Naive thymus-derived CD4-positive, alpha-beta T cell (primary cell): ENCODE results near the gene CFP. TPM values are rescaled to one million over a fixed set of nuclear protein-coding genes. Genes with fewer than 3 reads are reported as not detected.
A peak's percentile ranks its signal among the peaks of the same experiment; 100 is the strongest.

Experiments
- ATAC-seq: fragments of 150-1000 bp; cut with Tn5 transposase; 2 replicates; pipeline ENCODE4 v1.10.0; 2021; ENCODE audit warnings: mild to moderate bottlenecking, moderate library complexity
- CTCF ChIA-PET: fragments of 350-600 bp; sonication (Branson Sonifier 250); formaldehyde crosslinking; loops from one replicate; lab custom pipeline; 2021; ENCODE audit warnings: antibody characterized with exemption; lab: Charles Lee
- POLR2A ChIA-PET: fragments of 350-600 bp; sonication (Branson Sonifier 250); formaldehyde crosslinking; loops from one replicate; lab custom pipeline; 2021; ENCODE audit warnings: antibody characterized with exemption, inconsistent platforms; lab: Charles Lee
- DNase-seq, 9 donors: peaks; one replicate each; pipeline versions ENCODE4 v3.0.0 to v3.0.0-alpha.2; 2020 to 2022; ENCODE audit warnings: mixed read lengths in 1 of 9
- H3K27ac ChIP-seq: one replicate; pipeline ENCODE4 v1.7.0; 2013; ENCODE audit warnings: mild to moderate bottlenecking, low read depth, low read length, moderate library complexity
- H3K27me3 ChIP-seq, 2 donors: one replicate each; pipeline ENCODE4 v1.7.0; 2013; ENCODE audit warnings: low read length in 2 of 2, mild to moderate bottlenecking in 2 of 2, moderate library complexity in 2 of 2; ENCODE audit not compliant: control insufficient read depth in 2 of 2, insufficient read depth in 2 of 2
- H3K36me3 ChIP-seq, 3 experiments: 1 replicate in 2 of 3; 2 replicates in 1 of 3; pipeline ENCODE4 v1.7.0; 2013; ENCODE audit warnings: low read length in 3 of 3, mild to moderate bottlenecking in 3 of 3, moderate library complexity in 1 of 3; ENCODE audit not compliant: insufficient read depth in 3 of 3, control insufficient read depth in 2 of 3
- H3K4me1 ChIP-seq, 2 donors: one replicate each; pipeline ENCODE4 v1.7.0; 2013; ENCODE audit warnings: low read length in 2 of 2, mild to moderate bottlenecking in 2 of 2, moderate library complexity in 1 of 2; ENCODE audit not compliant: control insufficient read depth in 2 of 2, insufficient read depth in 2 of 2
- H3K4me3 ChIP-seq: 2 replicates; pipeline ENCODE4 v1.7.0; 2013; ENCODE audit warnings: mild to moderate bottlenecking, low read length
- H3K9me3 ChIP-seq, 3 experiments: 1 replicate in 2 of 3; 2 replicates in 1 of 3; pipeline ENCODE4 v1.7.0; 2013; ENCODE audit warnings: low read length in 3 of 3; ENCODE audit not compliant: control insufficient read depth in 2 of 3
- H3K27ac Mint-ChIP-seq, 9 donors: one replicate each; pipeline ENCODE4 v1.8.0; 2020 to 2022; ENCODE audit warnings: mixed read lengths in 9 of 9, mild to moderate bottlenecking in 8 of 9, moderate library complexity in 5 of 9, inconsistent platforms in 2 of 9
- H3K27me3 Mint-ChIP-seq, 5 donors: one replicate each; pipeline ENCODE4 v1.8.0; 2021 to 2022; ENCODE audit warnings: mixed read lengths in 5 of 5, mild to moderate bottlenecking in 1 of 5
- H3K36me3 Mint-ChIP-seq, 5 donors: one replicate each; pipeline ENCODE4 v1.8.0; 2020 to 2022; ENCODE audit warnings: mixed read lengths in 5 of 5, mild to moderate bottlenecking in 3 of 5, inconsistent platforms in 1 of 5
- H3K4me1 Mint-ChIP-seq, 7 donors: one replicate each; pipeline ENCODE4 v1.8.0; 2020 to 2022; ENCODE audit warnings: mixed read lengths in 7 of 7, mild to moderate bottlenecking in 3 of 7, inconsistent platforms in 1 of 7
- H3K4me3 Mint-ChIP-seq, 10 donors: one replicate each; pipeline ENCODE4 v1.8.0; 2020 to 2022; ENCODE audit warnings: mild to moderate bottlenecking in 10 of 10, mixed read lengths in 10 of 10, moderate library complexity in 6 of 10, inconsistent platforms in 2 of 10
- H3K9me3 Mint-ChIP-seq, 11 donors: one replicate each; pipeline ENCODE4 v1.8.0; 2020 to 2022; ENCODE audit warnings: mixed read lengths in 11 of 11, mild to moderate bottlenecking in 4 of 11, inconsistent platforms in 1 of 11, moderate library complexity in 1 of 11
- intact Hi-C, 2 donors: fragments of 100-400 bp; cut with micrococcal nuclease; formaldehyde crosslinking; loops; one replicate each; pipeline ENCODE4 v1.15.1; 2023
- polyA plus RNA-seq, 2 donors: library from polyadenylated mRNA; unstranded; fragments of 300-500 nt; fragmentation: Illumina TruSeq; gene quantifications; one replicate each; pipeline ENCODE4 v1.2.3, GENCODE V29; 2021
- total RNA-seq, 6 experiments: library from RNA in 5 of 6; stranded (reverse) in 5 of 6; gene quantifications; 1 replicate in 5 of 6; 2 replicates in 1 of 6; pipeline ENCODE4 v1.2.3 and lab custom pipeline; 2021 to 2026

Gene CFP
- total and polyA plus RNA-seq, 7 experiments from 2014 or later = 19.4 to 164 (median 32.9) TPM

DNA sequence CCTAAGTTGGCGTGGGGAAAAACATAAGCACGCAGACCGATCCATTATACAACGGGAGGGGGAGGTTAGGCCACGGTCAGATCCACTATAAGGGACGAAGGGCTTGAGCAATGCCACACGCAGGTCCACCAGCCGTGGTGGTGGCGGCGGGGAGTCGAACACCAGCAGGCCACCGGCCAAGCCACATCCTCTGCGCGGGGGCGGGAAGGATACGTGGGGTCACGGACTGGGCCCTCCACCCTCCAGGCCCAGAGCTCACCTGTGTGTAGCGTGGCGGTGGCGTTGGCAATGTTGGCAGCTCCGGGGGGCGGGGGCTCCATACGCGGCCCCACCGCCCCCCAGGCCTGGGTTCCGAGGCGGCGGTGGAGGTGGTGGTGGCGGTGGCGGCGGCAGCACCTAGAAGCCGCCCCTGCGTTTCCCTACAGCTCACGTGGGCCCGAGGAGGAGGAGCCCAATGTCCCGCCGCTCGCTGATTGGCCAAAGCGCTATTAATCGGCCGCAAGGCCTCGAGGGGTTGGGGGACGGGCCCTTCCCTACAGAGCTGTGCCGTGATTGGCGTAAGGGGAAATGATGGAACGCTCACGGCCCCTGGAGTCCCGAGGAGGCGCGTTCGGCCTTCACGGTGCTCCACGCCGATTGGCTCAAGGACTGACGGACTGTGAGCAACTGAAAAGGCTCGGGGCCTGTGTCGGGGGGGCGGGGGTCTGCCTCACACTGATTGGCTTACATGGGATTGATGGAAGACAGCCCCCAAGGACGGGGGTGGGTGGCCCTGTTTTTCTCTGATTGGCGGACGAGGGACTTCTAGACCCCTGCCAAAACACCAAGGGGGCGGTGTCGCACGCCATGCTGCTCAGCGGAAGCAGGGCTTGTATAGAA is 20.7 kb upstream of the CFP start, which contains the start of gene ELK1:
ELK1 (minus strand) TSS at position 400 of the 879 bp plus-strand sequence. CDS start 9,122 bp downstream, outside the sequence.
- CTCF ChIA-PET = no interaction called here

DNA sequence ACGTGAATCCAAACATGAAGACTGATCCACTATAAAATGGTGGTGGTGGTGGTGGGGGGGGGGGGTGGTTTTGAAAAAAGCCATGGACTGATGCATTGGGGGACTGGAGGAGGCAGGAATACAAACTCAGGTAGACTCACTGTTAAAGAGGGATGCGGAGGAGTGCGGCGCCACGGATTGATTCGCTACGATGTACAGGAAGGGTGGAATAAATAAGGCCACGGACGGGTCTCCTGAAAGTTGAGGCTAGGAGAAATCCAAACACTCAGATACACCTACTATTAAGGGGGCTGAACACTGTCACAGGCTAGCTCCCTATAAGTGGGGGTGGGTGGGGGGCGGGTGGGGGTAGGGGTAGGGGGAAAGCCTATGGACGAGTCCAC is 20.0 kb upstream of the CFP start:
- no peaks in the 10 kb centered on the region for H3K9me3 ChIP-seq
- H3K4me3 ChIP-seq = peak overlapping the region; percentile 43
- H3K27ac ChIP-seq = peak overlapping the region; percentile 85
- H3K27me3 ChIP-seq = no peaks in the 10 kb centered on the region
- POLR2A ChIA-PET = interaction anchor here (0.7 to 1.7 kb wide), 5 partner anchors 9 to 94 kb away, joined by 3 to 11 read pairs (median 4); no protein-coding TSS in a partner anchor
- H3K27me3 Mint-ChIP-seq = no peaks in the 10 kb centered on the region
- ATAC-seq (no peak), DNase-seq (no peak)
- peaks cover 0 to 8% (median under 1%) of the 10 kb centered on the region in 3 experiments for H3K36me3 ChIP-seq
- peak overlapping the region; percentile 57 to 95 (median 86) for H3K27ac Mint-ChIP-seq
- peaks cover 12 to 16% of the 10 kb centered on the region in 2 donors for H3K4me1 ChIP-seq
- H3K4me1 Mint-ChIP-seq = peaks cover 37 to 56% (median 54%) of the 10 kb centered on the region in 7 donors
- no peaks in the 10 kb centered on the region for H3K9me3 Mint-ChIP-seq
- intact Hi-C loops = loop anchor here (1.0 to 10.0 kb wide), 19 partner anchors 9 to 1615 kb away; partner anchors contain the start of genes ARAF (in 2 of the 2), ZNF41 (in 2 of the 2), CDK16 (in 1 of the 2) and CFP (in 1 of the 2)
- H3K36me3 Mint-ChIP-seq = peaks cover 0 to 41% (median 4%) of the 10 kb centered on the region in 5 donors
- CTCF ChIA-PET = no interaction called here
- peak overlapping the region; percentile 87 to 96 (median 90) for H3K4me3 Mint-ChIP-seq

More for the DNA sequence above, 20.7 kb upstream of the CFP start, which contains the start of gene ELK1:
- Histone ChIP-seq H3K36me3 (peaks cover 0 to 11% (median 7%) of the 10 kb centered on the region in 3 experiments), H3K4me3 (peak within 1 kb of the TSS; percentile 70), H3K4me1 (peaks cover 12 to 16% of the 10 kb centered on the region in 2 donors), H3K9me3 (no peaks in the 10 kb centered on the region), H3K27ac (peak within 1 kb of the TSS; percentile 85), H3K27me3 (no peaks in the 10 kb centered on the region)
- peak; percentile 95 for ATAC-seq
- no peaks in the 10 kb centered on the region for H3K9me3 Mint-ChIP-seq
- DNase-seq = peak; percentile 67 to 92 (median 88)
- H3K4me3 Mint-ChIP-seq = peak within 1 kb of the TSS; percentile 87 to 96 (median 90)
- intact Hi-C loops = loop anchor here (1.0 to 10.0 kb wide), 19 partner anchors 8 to 1614 kb away; partner anchors contain the start of genes ARAF (in 2 of the 2), ZNF41 (in 2 of the 2), CDK16 (in 1 of the 2) and CFP (in 1 of the 2)
- POLR2A ChIA-PET = interaction anchor here (0.6 to 1.7 kb wide), 10 partner anchors 9 to 1061 kb away, joined by 3 to 11 read pairs (median 5); partner anchors contain the start of genes CFP, RBM10 and UXT
- H3K27ac Mint-ChIP-seq = peak within 1 kb of the TSS; percentile 89 to 97 (median 95)
- no peaks in the 10 kb centered on the region for H3K27me3 Mint-ChIP-seq
- H3K4me1 Mint-ChIP-seq = peaks cover 35 to 52% (median 48%) of the 10 kb centered on the region in 7 donors
- H3K36me3 Mint-ChIP-seq = peaks cover 0 to 40% (median 4%) of the 10 kb centered on the region in 5 donors

DNA sequence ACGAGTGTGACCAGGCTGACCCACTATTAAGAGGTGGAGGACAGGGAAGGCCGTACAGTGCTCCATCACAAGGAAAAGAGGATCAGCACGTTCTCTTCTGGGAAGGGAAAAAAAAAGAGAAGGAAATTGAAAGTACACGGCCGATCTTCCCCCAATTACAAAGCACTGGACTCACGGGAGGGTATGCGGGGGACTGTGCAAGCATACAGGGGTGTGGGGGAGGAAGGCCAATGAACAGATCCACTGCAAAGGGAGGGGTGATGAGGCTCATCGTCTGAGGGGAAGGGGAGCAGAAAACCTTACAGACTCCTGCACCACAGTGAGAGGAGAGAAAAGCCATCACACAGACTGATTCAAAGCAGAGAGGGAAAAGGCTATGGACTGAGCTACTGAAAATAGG is 19.5 kb upstream of the CFP start:
- Mint-ChIP-seq H3K4me3 (peak overlapping the region; percentile 87 to 96 (median 90)), H3K4me1 (peaks cover 42 to 60% (median 59%) of the 10 kb centered on the region in 7 donors), H3K27me3 (no peaks in the 10 kb centered on the region), H3K27ac (peak overlapping the region; percentile 11 to 95 (median 86)), H3K9me3 (no peaks in the 10 kb centered on the region), H3K36me3 (peaks cover 0 to 46% (median 5%) of the 10 kb centered on the region in 5 donors)
- Histone ChIP-seq H3K4me1 (peaks cover 12 to 16% of the 10 kb centered on the region in 2 donors), H3K36me3 (peaks cover 0 to 8% (median 0%) of the 10 kb centered on the region in 3 experiments), H3K27me3 (no peaks in the 10 kb centered on the region), H3K27ac (peak overlapping the region; percentile 67), H3K4me3 (peak overlapping the region; percentile 43), H3K9me3 (no peaks in the 10 kb centered on the region)
- no peak for ATAC-seq
- DNase-seq = no peak
- ChIA-PET CTCF (no interaction called here), POLR2A (interaction anchor here (0.7 to 1.7 kb wide), 5 partner anchors 9 to 93 kb away, joined by 4 to 11 read pairs (median 5); no protein-coding TSS in a partner anchor)
- intact Hi-C loops = no loop called here

DNA sequence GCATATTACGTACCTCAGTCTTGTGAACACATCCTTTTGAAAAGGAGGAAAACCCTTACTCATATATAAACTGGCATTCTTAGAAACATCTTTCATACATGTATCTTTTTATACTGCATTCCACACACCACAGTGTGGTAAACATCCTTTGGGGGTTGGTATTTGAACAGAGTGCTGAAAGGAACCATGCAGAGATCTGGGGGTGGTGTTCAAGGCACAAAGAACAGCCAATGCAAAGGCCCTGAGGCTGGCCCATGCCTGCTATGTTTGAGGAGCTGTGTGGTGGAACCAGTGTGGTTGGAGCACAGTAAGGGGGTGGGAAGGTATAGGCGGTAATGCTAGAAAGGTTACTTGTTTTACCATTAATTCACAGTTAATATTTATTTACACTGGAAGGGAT is 18.6 kb upstream of the CFP start:
- Mint-ChIP-seq H3K4me1 (peaks cover 42 to 69% (median 65%) of the 10 kb centered on the region in 7 donors), H3K4me3 (peak overlapping the region; percentile 87 to 96 (median 90)), H3K9me3 (no peaks in the 10 kb centered on the region), H3K27ac (peak overlapping the region; percentile 3 to 89 (median 80)), H3K36me3 (peaks cover 0 to 44% (median 6%) of the 10 kb centered on the region in 5 donors), H3K27me3 (no peaks in the 10 kb centered on the region)
- POLR2A ChIA-PET = interaction anchor here (0.9 to 1.5 kb wide), 3 partner anchors 18 to 92 kb away, joined by 3 to 5 read pairs (median 4); no protein-coding TSS in a partner anchor
- intact Hi-C loops = no loop called here
- CTCF ChIA-PET = interaction anchor here (0.5 kb wide), 1 partner anchor 151 kb away, joined by 3 read pairs; no protein-coding TSS in a partner anchor
- no peak overlapping the region for H3K4me3 ChIP-seq
- peaks cover 0 to 3% (median 0%) of the 10 kb centered on the region in 3 experiments for H3K36me3 ChIP-seq
- H3K27ac ChIP-seq = peak overlapping the region; percentile 67
- peaks cover 12 to 22% of the 10 kb centered on the region in 2 donors for H3K4me1 ChIP-seq
- H3K27me3 ChIP-seq = no peaks in the 10 kb centered on the region
- ATAC-seq (no peak), DNase-seq (peak in 1 of 9 donors; percentile 22)
- H3K9me3 ChIP-seq = no peaks in the 10 kb centered on the region

DNA sequence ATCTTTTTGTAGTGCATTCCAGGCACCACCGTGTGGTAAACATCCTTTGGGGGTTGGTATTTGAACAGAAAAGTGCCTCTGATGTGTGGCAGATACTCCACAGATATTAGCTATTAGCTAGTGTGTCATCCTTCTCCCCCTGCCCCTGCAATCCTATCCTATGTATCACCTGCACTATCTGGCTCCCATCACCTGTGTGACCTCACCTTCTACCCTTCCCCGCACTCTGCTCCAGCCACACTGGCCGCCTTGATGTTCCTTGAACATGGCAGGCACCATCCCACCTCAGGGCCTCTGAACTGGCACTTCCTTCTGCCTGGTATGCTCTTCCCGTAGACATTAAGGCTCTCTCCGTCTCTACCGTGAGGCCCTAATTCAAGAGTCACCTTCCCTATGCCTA is 16.9 kb upstream of the CFP start:
- POLR2A ChIA-PET = interaction anchor here (0.5 kb wide), 1 partner anchor 101 kb away, joined by 5 read pairs; no protein-coding TSS in a partner anchor
- peak overlapping the region in 5 of 9 donors; percentile 23 to 80 (median 48) for H3K27ac Mint-ChIP-seq
- intact Hi-C loops = no loop called here
- no peaks in the 10 kb centered on the region for H3K9me3 Mint-ChIP-seq
- CTCF ChIA-PET = interaction anchor here (0.6 kb wide), 1 partner anchor 15 kb away, joined by 3 read pairs; no protein-coding TSS in a partner anchor
- Histone ChIP-seq H3K27ac (no peak overlapping the region), H3K4me1 (peaks cover 12 to 22% of the 10 kb centered on the region in 2 donors), H3K9me3 (no peaks in the 10 kb centered on the region), H3K36me3 (peaks cover 0 to under 1% (median 0%) of the 10 kb centered on the region in 3 experiments), H3K4me3 (no peak overlapping the region), H3K27me3 (no peaks in the 10 kb centered on the region)
- H3K4me3 Mint-ChIP-seq = peak overlapping the region in 5 of 10 donors; percentile 10 to 50 (median 42)
- DNase-seq (no peak), ATAC-seq (no peak)
- peaks cover 41 to 69% (median 54%) of the 10 kb centered on the region in 7 donors for H3K4me1 Mint-ChIP-seq
- H3K36me3 Mint-ChIP-seq = peaks cover 0 to 38% (median 6%) of the 10 kb centered on the region in 5 donors
- H3K27me3 Mint-ChIP-seq = no peaks in the 10 kb centered on the region

DNA sequence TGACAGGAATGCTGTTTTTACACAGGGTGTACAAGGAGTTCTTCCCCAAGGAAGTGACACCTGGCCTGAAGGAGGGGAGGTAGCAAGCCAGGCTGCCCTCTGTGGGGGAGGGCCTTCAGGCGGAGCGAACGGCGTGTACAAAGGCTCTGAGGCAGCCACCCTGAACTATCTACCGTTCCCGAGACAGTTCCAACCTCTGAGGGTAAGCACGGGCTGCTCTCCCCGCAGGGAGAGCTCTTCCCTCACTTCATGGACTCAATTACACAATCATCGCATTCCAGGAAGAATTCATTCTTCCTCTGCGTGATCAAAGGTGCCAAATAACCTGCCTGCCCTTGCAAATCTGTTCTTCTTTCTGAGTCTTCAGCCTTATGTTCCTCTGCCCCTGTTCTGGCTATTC is 15.8 kb upstream of the CFP start:
- Histone ChIP-seq H3K4me1 (peaks cover 9 to 22% of the 10 kb centered on the region in 2 donors), H3K36me3 (peaks cover 0 to 11% (median 3%) of the 10 kb centered on the region in 3 experiments), H3K4me3 (no peak overlapping the region), H3K27ac (no peak overlapping the region), H3K27me3 (no peaks in the 10 kb centered on the region), H3K9me3 (no peaks in the 10 kb centered on the region)
- no peak for ATAC-seq
- ChIA-PET CTCF (interaction anchor here (3.7 kb wide), 1 partner anchor 16 kb away, joined by 15 read pairs; the partner anchor contains the start of gene CFP), POLR2A (no interaction called here)
- Mint-ChIP-seq H3K4me1 (peaks cover 31 to 61% (median 46%) of the 10 kb centered on the region in 7 donors), H3K9me3 (peaks cover 0 to 2% (median 0%) of the 10 kb centered on the region in 11 donors), H3K27ac (peak overlapping the region in 1 of 9 donors; percentile 38), H3K4me3 (no peak overlapping the region), H3K36me3 (peaks cover 4 to 42% (median 6%) of the 10 kb centered on the region in 5 donors), H3K27me3 (no peaks in the 10 kb centered on the region)
- intact Hi-C loops = no loop called here
- DNase-seq = no peak
